Dermis blood vessel endothelial cell (primary cell): Measurements from ENCODE around the gene TREML2. TPM values are rescaled to one million over a fixed set of nuclear protein-coding genes. Genes with fewer than 3 reads are reported as not detected.
A peak's percentile ranks its signal among the peaks of the same experiment; 100 is the strongest.

Experiments used
- DNase-seq: peaks from one replicate; pipeline ENCODE4 v3.0.0; 2010
- total RNA-seq: library from RNA; depleted of rRNA; stranded (reverse); fragments of >200 nt; gene quantifications from 2 replicates; pipeline ENCODE4 v1.2.3, GENCODE V29; 2014

Gene TREML2
- total RNA-seq, 1 donor from 2014 or later: not detected

DNA sequence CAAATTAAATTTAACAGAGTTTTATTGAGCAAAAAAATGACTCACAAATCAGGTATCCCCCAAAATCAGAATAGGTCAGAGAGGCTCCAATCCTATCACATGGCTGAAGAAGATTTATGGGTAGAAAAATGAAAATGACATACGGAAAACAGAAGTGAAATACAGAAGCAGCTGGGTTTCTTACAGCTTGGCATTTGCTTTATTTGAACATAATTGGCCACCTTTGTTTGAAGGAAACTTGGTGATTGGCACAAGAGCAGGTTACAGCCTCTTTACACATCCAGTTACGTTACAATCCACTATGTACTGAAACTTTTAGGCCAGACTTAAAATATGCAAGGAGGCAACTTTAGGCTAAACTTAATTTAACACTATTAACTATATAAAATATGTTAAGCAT lies 26.3 kb downstream of the TREML2 start:
- DNase-seq: no peak

DNA sequence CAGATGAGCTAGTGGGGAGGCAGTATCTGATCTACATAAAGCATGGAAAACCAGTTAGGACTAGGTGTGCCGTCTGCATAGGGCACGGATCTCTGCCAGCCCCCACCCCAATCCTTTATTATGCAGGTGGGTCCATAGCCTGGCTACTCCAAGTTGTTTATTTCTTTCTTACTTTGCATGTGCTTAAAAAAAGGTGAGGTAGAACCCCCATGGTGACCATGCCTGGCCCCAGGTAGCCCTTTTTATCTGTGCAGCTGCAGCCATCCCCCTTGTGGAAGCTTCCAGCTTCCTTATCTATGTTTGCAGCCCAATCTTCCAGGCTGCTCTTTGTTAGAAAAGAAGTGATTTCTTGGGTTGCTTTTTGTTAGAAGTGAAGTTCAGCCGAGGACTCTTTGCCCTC lies 29.0 kb downstream of the TREML2 start:
- no peak for DNase-seq

DNA sequence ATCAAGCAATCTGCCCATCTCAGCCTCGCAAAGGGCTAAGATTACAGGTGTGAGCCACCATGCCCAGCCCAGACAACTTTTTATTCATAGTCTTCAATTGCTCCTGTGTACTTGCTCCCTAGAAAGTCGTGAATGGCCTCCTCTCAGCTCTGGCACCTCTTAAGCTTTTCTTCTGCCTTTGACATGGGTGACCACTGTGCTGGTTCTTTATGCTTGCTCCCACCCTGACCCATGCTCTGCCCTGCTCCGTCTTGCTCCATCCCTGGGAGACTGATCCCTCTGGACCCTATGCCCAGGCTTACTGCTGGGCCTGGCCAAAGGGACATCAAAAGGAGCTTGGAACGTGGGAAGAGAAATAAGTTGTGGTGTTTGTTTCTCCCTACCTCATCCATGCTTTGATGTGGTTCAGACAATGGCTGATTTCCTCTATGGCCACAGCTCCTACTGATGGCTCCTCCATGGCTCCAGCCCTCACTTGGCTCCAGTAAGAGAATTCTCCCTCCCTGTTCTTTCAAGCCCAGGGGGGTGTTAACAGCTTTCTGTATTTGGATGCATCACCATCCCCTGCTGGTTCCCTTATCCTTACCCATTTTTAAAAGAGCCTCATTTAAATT lies 30.3 kb downstream of the TREML2 start:
- no peak for DNase-seq

DNA sequence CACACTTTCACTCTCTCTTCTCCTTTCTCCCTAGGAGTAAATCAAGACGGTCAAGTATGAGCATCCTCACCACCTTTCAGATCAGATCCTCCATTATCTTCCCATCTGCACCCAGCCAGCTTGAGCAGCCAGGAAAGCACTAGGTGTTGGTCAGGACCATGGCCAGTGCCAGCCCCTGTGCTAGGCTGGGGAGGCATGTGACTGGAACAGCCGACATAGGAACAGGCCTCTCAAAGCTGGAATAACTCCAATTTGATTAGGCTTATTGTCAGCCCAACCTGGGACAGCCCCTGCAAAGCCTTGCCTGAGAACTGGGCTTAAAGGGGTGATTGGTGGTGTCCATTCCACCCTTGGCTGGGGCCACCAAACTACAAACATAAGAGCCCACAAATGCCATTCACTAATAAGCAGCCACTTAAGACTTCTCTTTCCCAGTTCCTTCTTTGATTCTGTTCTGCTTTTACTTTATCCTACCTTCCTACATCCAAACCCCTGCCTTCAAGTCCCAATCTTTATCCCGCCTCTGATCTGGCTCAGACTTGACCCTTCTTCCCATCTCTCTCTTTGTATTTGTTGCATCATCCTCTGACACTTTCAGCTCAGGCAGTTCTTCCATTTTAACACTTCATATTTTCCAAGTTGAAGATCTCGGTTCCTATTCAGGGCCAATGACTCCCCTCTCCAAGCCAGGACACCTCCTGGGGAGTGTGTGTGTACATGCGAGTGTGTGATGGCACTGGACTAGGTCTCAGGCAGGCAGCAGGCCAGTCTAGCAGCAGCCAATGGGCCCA lies 33.6 kb downstream of the TREML2 start:
- peak; percentile 48 for DNase-seq

DNA sequence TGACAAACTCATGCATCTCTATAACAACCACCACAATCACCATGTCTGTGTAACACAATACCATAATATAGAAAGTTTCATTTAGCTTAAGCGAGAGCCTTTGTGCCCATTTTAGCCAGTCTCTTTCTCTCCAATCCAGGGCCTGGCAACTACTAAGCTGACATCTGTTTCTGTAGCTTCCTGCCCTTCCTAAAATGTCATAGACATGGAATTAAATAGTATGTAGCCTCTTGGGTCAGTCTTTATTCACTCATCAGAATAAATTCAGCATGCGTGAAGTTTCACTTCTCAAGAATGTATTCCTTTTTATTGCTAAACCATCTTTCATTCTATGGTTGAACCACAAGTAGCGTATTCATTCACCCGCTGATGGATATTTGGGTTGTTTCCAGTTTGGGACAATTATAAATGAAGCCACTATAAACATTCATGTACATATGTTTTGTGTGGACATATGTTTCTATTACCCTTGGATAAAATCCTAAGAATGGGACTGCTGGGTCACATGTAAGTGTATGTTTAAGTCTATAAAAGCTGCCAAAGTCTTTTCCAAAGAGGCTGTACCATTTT lies 36.3 kb downstream of the TREML2 start:
- DNase-seq: no peak

DNA sequence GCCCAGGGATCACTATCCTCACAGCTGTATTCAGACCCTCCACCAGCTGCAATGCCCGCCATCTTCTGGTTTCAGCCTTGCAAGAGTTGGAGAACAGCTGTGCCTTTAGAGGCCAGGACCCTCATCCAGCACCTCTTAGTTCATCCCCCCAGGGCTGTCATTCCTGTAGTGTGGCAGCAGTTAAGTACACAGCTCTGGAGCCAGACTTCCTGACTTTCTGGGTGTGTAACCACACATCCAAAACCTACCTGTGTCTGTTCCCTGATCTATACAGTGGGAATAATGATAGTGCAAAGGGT lies 37.6 kb downstream of the TREML2 start:
- DNase-seq: no peak

DNA sequence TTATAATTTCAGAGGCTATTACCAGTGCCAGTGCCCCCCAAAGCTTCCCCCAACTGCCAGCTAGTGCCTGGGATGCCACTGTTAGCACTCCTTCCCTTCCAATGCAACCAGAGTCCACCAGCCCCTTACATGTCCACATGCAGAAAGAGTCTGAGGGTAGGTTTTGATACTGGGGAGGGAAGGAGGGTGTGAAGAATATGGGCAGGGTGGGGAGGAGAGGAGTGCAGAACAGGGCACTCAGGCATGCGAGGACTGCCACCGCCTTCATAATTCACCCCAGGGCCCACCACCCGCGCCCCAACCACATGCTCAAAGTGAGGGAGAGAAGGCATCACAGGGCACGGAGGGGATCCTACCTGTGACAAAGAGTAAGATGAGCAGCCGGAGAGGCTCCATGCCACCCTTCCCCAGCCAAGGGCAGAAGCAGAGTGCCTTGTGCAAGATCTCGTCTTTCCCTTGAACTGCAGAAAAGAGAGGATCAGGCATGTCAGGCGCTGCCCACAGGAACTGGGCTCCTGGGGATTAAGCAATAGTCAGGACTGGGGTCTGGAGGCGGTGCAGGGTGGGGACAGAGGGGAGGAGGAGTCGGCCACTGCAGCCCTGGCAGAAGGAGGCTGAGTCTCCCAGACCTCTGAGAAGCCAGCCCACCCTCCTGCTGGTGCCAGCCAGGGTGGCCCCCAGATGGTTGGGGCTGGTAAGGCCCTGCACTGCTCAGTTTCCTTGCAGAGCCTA lies 38.1 kb downstream of the TREML2 start, which contains the start of gene TREM2:
Gene TREM2 (minus strand): TSS at position 430 of the 732 bp plus-strand sequence. CDS start 34 bp downstream, at position 396.
- DNase-seq: no peak

DNA sequence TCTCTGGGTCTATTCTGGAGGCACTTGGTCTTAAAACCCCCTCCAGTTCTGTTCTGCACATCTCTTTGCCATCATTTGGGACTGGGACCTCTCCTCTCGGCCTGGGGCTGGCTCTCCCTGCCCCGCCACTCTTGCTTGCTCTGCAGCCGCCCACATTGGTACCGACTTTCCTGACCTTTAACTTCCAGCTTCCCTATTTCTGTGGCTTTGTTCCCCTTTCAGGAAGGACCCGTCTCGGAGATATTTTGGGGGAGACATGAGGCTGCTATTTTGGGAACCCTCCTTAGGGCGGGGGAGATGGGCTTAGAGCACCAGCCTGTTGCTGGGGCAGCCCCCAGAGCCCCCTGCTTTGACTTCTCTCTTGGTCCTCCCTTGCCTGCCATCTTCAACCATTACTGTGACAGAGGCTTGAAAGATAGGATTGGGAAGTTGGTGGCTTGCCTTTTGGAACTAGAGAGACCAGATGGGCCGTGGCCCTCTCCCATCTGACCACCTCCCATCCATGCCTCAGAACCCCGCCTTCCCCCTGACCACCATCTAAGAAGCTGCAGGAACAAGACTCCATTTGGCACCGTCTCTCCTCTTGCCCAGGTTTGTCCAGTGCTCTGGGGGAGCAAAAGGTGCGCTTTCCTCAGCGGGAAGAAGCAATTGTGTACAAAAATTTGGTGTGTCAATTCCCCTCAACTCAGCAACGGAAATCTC lies 38.9 kb downstream of the TREML2 start:
- no peak for DNase-seq

DNA sequence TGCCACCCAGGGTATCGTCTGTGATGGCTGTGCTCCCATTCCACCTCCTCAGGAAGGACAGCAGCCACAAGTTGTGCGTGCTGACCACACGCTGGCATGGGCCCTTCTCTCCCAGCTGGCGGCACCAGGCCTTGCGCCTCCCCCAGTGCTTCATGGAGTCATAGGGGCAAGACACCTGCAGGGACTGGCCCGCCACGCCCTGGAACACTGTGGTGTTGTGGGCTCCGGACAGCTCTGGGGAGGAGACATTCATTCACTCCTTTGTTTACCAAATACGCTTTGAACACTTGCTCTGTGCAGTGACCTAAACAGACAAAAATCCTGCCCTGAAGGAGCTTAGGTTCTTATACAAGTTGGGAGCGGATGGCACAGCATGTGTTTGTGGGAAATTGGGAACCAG lies 39.6 kb downstream of the TREML2 start:
- no peak for DNase-seq

DNA sequence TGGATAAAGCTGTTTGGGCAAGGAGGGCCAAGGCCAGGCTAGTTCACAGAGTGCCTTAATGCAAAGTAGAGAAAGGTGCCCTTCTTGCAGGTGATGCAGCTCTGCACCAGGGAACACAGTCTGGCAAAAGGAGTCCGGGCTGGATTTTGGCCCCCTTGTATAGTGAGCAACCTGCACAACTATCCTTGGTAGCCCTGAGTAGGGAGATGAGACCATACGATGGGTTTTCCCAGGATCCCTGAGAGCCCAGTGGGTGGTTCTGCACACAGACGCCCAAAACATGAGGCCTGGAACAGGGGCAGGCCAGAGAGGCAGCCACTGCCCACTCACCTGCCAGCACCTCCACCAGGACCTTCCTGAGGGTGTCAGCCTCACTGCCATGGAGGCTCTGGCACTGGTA lies 40.0 kb downstream of the TREML2 start:
- no peak for DNase-seq

DNA sequence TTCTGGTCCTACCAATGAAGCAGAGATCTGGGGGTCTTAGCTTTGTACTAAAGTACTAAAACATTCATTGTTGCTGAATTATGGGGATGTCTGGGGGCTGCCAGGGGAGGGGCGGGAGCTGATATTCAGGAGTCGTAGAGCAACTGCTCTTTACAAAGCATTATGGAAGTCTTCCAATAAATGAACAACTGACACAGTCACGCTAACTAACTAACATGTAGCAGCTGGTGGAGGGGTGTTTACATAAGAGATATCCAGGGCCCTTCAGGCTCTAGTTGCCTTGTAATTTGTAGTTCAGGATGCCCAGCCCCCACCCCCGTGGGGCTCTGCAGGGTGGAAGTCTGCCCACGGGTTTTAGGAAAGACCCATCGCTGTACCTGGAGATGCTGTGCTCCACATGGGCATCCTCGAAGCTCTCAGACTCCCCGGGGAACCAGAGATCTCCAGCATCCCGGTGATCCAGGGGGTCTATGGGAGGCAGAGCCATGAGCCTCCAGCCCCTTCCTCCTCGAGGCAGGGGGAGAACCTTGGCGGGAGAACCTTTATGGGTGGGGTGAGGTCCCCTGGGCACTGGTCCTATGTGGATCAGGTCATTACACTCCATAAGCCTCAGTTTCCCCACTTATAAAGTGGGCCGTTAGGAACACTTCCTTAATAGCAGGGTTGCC lies 41.4 kb downstream of the TREML2 start:
- no peak for DNase-seq

DNA sequence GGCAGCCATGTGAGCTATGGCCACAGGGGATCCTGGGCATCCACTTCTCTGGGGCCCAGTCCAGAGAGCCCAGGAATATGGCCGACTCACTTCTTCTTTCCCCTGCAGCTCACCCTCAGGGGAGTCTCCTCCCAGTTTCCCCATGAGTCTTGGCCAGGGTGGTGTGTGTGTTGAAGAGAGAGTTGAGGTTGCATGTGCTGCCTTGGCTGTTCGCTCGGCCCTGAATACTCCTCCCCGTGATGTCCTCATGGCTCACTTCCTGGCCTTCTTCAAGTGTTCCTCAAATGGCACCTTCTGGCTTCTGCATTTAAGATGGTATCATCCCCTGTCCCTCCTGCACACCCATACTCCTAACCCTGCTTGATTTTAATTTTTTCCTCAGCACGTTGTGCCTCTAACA lies 43.6 kb downstream of the TREML2 start:
- DNase-seq: no peak

DNA sequence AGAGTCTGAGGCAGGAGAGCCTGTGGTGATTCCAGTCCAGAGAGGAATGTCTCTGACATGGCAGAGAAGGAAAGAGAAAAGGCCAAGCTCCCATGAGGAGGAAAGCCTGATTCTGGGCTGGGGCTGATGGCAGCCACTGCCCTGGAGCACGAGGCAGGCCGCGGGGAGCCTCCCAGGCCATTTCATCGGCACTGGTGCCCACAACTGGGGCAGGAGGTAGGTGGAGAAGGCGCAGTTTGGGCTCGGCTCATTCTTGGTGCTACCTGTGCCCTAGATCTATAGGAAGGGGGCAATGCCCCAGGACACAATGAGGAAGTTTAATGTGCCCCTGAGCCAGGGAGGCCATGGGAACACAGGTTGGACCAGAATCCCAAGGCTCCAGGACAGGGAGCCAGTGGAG lies 44.2 kb downstream of the TREML2 start:
- DNase-seq: no peak

DNA sequence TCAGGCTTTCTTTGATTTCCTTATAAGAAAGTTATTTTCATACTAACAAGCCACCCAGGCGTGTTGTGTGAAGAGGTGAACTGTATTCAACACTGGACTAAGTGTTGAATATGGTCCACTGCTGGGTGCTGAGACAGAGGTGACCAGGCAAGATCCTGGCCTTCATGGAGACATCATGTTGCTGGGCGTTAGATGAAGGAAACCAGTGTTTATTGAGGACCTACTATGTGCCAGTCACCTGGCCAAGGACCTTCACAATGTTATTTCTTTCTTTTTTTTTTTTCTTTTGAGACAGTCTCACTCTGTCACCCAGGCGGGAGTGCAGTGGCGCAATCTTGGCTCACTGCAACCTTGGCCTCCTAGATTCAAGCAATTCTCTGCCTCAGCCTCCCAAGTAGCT lies 44.9 kb downstream of the TREML2 start:
- DNase-seq: no peak

DNA sequence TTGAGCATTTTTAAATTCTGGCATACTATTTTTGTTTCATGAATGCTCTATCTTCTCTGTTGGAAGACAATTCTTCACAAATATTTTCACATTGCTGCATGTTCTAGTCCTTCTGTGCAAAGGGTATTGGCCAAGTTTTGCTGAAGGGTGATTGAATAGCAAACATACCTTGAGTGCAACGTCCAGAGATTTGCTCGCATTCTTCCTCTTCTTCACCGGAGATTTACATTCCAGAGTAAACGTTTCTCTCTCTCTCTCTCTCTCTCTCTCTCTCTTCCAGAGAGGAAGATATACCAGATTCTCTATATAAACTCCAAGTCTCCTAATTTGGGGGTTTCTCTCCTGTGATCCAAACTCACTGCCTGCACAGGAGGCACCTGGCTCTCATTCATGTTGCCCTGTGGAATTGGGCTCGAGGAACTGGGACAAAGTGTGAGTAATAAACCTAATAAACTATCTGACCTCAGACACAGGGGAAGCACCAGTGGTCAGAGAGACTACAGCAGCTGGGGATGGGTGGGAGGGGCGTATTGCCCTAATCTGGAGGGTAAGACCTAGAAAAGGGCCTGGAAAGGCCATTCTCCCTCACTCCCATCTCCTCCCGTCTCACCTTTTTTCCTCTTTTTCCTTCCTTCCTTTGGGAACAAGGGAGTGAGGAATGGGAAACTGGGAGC lies 45.7 kb downstream of the TREML2 start:
- no peak for DNase-seq

DNA sequence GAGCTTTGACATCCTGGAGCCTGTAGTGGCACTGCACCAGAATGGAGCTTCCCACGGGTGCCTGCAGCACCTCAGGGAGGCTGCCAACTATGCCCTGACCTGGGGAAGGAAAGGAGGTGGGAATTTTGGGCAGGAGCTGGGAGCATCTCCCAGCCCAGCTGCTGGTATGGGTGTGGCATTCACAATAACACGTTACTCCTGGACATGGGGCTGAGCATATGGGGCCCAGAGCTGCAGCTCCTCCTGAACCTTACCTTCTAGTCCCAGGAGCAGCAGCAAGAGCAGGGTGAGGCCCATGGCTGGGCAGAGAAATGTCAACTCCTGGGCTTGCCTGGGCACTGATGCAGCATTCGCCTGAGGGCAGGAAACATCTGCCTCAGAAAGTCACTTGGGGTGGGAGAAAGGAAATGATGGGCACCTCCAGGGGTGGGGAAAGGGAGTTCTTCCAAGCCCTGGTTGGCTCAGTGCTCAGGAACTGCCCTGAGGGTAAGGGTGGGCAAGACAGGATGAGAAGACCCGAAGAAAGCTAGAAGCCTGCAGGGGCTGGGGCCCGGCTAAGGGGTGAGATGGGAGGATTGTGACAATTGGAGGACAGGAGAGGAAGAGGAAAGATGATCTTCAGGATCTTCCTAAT lies 46.8 kb downstream of the TREML2 start, which contains the start of gene TREML1:
Gene TREML1 (minus strand): TSS at position 356 of the 634 bp plus-strand sequence. CDS start 59 bp downstream, at position 297.
- peak; percentile 6 for DNase-seq

DNA sequence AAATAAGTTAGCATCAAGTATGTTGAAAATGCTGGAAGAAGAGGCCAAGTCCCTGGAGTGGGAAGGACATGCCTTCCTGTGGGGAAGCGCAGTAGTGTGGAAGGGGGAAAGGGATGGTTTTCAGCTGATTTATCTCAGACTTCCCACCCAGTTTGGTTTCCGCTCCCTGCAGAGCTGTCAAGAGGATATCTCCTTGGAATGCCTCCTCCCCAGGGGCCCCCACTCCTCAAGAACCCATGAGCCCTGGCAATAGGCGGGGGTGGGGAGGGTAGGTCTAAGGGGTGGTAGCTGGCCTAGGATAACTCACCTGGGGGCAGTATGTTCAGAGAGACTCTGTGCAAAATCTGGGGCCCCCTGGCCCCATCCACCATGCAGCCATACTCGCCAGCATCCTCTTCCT lies 47.5 kb downstream of the TREML2 start:
- no peak for DNase-seq

DNA sequence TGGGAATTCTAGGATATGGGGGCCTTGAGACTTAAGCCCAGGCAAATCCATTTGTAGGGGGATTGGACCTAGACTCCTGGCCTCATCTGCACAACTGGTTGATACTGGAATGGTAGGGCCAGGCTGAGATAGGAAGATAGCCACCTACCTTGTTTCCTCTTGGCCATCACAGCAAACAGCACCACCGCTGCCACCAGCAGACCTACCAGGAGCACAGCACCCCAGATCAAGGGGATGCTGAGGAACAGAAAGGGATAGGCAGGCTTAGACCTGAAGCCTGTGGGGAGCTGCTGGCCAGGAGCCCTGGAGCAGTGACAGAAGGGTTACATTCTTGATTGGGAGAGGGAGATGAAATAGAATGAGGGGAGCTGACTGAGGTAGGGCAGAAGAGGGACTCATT lies 50.3 kb downstream of the TREML2 start:
- DNase-seq: no peak

DNA sequence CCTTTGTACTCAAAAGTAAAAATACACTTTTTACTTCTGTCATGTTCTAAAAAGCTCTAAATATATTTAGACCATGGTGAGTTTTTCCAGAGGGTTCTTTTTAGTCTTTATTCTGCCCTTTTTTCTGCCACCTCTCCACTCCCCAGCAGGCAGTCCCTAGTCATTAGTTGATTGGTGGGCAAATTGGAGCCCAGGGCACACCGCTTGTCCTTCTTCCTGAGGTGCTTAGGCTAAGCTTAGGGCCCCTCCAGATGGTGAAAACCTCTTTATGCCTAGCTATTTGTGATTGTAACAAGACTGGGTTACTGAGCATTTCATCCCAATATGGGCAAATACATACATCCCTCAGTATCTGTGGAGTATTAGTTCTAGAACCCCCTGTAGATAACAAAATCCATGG lies 53.0 kb downstream of the TREML2 start:
- DNase-seq: no peak
